Measurements from ENCODE around the gene PSRC1. TPM values are rescaled to one million over a fixed set of nuclear protein-coding genes. Genes with fewer than 3 reads are reported as not detected.

Gene PSRC1
- total RNA-seq (2022; extraction: Qiagen RNA extraction; ENCODE audit: low read depth), result 16.1 to 25.4 TPM (median 24.0 TPM) in 5 replicates

GRCh38 chr1:109282952-109283747 is at the start of gene PSRC1:
Gene PSRC1, minus strand, starts transcription at chr1:109283145.

GRCh38 chr1:109306832-109307273 is 23.9 kb upstream of the PSRC1 start, which contains the start of gene MYBPHL:
Gene MYBPHL, minus strand, starts transcription at chr1:109307011. Its CDS starts 20 bp downstream, at chr1:109306991.

GRCh38 chr1:109248797-109249629 is 33.9 kb downstream of the PSRC1 start, which contains the start of gene CELSR2:
Gene CELSR2, plus strand, starts transcription at chr1:109249539. Its CDS starts 541 bp downstream, at chr1:109250080.

Other genes starting within 250 kb of the PSRC1 start
- 5.3 to 8.6 TPM (median 8.3 TPM) in 5 replicates for gene WDR47, start 241.0 kb downstream of the PSRC1 start, total RNA-seq (2022; extraction: Qiagen RNA extraction; ENCODE audit: low read depth)
- 15.7 to 41.3 TPM (median 25.5 TPM) in 5 replicates for gene TAF13, start 207.1 kb downstream of the PSRC1 start, total RNA-seq (2022; extraction: Qiagen RNA extraction; ENCODE audit: low read depth)
- gene TMEM167B, start 192.4 kb downstream of the PSRC1 start, total RNA-seq (2022; extraction: Qiagen RNA extraction; ENCODE audit: low read depth), result 7.4 to 11.3 TPM (median 8.3 TPM) in 5 replicates
- gene ELAPOR1, start 169.0 kb downstream of the PSRC1 start, total RNA-seq (2022; extraction: Qiagen RNA extraction; ENCODE audit: low read depth), result 0.38 to 0.87 TPM (median 0.52 TPM) in 5 replicates
- gene SARS1, start 69.2 kb downstream of the PSRC1 start, total RNA-seq (2022; extraction: Qiagen RNA extraction; ENCODE audit: low read depth), result 89.7 to 104 TPM (median 97.2 TPM) in 5 replicates
- gene CELSR2, start 33.6 kb downstream of the PSRC1 start, total RNA-seq (2022; extraction: Qiagen RNA extraction; ENCODE audit: low read depth), result 2.8 to 6.6 TPM (median 5.5 TPM) in 5 replicates
- not detected in 5 replicates for gene MYBPHL, start 23.9 kb upstream of the PSRC1 start, total RNA-seq (2022; extraction: Qiagen RNA extraction; ENCODE audit: low read depth)
- 3.0 to 4.9 TPM (median 3.9 TPM) in 5 replicates for gene SORT1, start 114.8 kb upstream of the PSRC1 start, total RNA-seq (2022; extraction: Qiagen RNA extraction; ENCODE audit: low read depth)
- gene PSMA5, start 143.3 kb upstream of the PSRC1 start, total RNA-seq (2022; extraction: Qiagen RNA extraction; ENCODE audit: low read depth), result 100 to 110 TPM (median 104 TPM) in 5 replicates
- 0.07 to 0.18 TPM (median 0.08 TPM) in 5 replicates for gene SYPL2, start 183.4 kb upstream of the PSRC1 start, total RNA-seq (2022; extraction: Qiagen RNA extraction; ENCODE audit: low read depth)
- 0.92 to 2.7 TPM (median 2.5 TPM) in 5 replicates for gene ATXN7L2, start 200.8 kb upstream of the PSRC1 start, total RNA-seq (2022; extraction: Qiagen RNA extraction; ENCODE audit: low read depth)
- 3.6 to 6.1 TPM (median 5.0 TPM) in 5 replicates for gene CYB561D1, start 210.9 kb upstream of the PSRC1 start, total RNA-seq (2022; extraction: Qiagen RNA extraction; ENCODE audit: low read depth)
- 1.1 to 1.6 TPM (median 1.1 TPM) in 5 replicates for gene AMIGO1, start 226.6 kb upstream of the PSRC1 start, total RNA-seq (2022; extraction: Qiagen RNA extraction; ENCODE audit: low read depth)